Brain microvascular endothelial cell (primary cell): ENCODE data around the gene CCR7.

ENCODE experiments used
- DNase-seq: peaks from one replicate; pipeline ENCODE4 v3.0.0-alpha.2; 2020
- H3K27ac ChIP-seq: fragments of 250-450 bp; sonication (Bioruptor Pico); 2 replicates; pipeline ENCODE4 v1.5.1; 2020; ENCODE audit warnings: mild to moderate bottlenecking, moderate library complexity
- H3K27me3 ChIP-seq: fragments of 250-450 bp; sonication (Bioruptor Pico); replicated peaks from 2 replicates; pipeline ENCODE4 v1.5.1; 2020; ENCODE audit warnings: mild to moderate bottlenecking
- H3K36me3 ChIP-seq: fragments of 250-450 bp; sonication (Bioruptor Pico); replicated peaks from 2 replicates; pipeline ENCODE4 v1.5.1; 2020; ENCODE audit warnings: mild to moderate bottlenecking
- H3K4me3 ChIP-seq: 2 replicates; pipeline ENCODE4 v1.5.1; 2011; ENCODE audit warnings: low read depth, mild to moderate bottlenecking, control low read depth, low read length, moderate library complexity
- in situ Hi-C: cut with HindIII; loops from 2 replicates; pipeline ENCODE4 v1.10.0; 2017; ENCODE audit warnings: low sequenced_read_pairs, low pct_ligation_motif_present
- TF ChIP-seq, protein P1 (sequence below): IDR thresholded peaks from 2 replicates; pipeline ENCODE4 v1.5.1; 2011; ENCODE audit warnings: low read depth, mild to moderate bottlenecking, moderate library complexity, low read length, control low read depth, inconsistent platforms; ENCODE audit errors: missing control alignments

Gene CCR7

DNA sequence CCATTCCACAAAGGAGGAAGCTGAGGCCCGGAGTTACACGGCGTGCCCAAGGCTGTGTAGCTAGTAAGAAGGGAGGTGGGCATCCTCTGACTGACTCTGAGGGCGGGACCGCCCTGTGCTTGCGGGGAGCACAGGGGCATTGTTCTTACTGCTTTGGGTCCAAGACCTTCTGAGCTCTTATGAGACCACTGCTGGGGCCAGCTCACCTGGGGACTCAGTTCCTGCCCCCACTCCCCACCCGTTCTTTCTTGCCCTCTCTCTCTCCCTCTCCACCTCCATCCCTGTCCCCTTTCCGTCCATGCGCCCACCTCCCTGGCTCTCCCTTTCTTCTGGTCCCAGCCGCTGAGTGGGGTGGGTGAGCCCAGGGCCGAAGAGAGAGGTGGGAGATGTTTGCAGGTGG lies 19.6 kb downstream of the CCR7 start:
- in situ Hi-C loops = loop anchor here (25.0 kb wide), 2 partner anchors 133 to 233 kb away; partner anchors contain the start of genes RARA and TOP2A
- TF ChIP-seq, protein P1, sequence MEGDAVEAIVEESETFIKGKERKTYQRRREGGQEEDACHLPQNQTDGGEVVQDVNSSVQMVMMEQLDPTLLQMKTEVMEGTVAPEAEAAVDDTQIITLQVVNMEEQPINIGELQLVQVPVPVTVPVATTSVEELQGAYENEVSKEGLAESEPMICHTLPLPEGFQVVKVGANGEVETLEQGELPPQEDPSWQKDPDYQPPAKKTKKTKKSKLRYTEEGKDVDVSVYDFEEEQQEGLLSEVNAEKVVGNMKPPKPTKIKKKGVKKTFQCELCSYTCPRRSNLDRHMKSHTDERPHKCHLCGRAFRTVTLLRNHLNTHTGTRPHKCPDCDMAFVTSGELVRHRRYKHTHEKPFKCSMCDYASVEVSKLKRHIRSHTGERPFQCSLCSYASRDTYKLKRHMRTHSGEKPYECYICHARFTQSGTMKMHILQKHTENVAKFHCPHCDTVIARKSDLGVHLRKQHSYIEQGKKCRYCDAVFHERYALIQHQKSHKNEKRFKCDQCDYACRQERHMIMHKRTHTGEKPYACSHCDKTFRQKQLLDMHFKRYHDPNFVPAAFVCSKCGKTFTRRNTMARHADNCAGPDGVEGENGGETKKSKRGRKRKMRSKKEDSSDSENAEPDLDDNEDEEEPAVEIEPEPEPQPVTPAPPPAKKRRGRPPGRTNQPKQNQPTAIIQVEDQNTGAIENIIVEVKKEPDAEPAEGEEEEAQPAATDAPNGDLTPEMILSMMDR = no peak
- H3K27ac ChIP-seq = no peak overlapping the region
- no peaks in the 10 kb centered on the region for H3K27me3 ChIP-seq
- no peak overlapping the region for H3K4me3 ChIP-seq
- DNase-seq = no peak
- no peaks in the 10 kb centered on the region for H3K36me3 ChIP-seq

DNA sequence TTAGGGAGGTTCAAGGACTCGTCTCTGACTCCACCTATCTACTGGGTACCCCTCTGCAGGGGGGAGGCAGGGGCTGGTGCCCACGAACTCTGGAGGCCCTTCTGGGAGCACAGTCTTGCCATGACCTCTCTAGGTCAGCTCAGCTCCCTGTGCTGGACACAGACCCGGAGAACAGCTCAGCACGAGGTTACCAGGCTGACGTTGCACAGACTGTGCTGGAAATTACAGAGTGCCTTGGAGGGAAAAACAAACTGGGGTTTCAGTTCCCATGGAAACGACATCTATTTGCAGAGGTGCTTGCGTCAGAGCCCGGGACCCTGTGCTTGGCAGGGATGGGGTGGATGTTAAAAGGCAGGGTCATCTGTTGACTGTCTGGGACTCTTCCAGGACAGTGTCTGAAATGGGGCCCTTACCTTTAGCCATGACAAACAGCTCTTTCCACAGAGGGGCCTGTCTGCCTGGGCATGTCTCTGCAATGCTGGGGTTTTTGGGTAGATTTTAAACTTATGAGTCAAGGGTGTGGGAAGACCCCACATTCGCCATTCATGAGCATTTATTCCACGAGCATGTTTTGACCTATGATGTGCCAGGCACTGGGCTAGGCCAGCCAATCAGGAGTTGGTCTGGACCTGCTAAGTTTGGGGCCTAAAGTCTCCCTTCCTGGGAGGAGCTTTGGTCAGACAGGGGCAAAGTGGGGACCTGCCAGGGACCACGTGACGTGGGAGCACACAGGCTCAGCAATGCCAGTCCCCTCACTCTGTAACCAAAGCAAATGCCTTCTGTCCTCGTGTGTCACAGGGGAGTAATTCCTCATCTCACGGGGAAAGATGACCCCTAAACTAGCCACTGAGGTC lies 22.5 kb downstream of the CCR7 start:
- Histone ChIP-seq H3K36me3 (no peaks in the 10 kb centered on the region), H3K4me3 (no peak overlapping the region), H3K27ac (peak overlapping the region; percentile 94), H3K27me3 (no peaks in the 10 kb centered on the region)
- TF ChIP-seq, protein P1 = no peak
- DNase-seq = peak; percentile 98
- in situ Hi-C loops = loop anchor here (25.0 kb wide), 2 partner anchors 130 to 230 kb away; partner anchors contain the start of genes RARA and TOP2A

DNA sequence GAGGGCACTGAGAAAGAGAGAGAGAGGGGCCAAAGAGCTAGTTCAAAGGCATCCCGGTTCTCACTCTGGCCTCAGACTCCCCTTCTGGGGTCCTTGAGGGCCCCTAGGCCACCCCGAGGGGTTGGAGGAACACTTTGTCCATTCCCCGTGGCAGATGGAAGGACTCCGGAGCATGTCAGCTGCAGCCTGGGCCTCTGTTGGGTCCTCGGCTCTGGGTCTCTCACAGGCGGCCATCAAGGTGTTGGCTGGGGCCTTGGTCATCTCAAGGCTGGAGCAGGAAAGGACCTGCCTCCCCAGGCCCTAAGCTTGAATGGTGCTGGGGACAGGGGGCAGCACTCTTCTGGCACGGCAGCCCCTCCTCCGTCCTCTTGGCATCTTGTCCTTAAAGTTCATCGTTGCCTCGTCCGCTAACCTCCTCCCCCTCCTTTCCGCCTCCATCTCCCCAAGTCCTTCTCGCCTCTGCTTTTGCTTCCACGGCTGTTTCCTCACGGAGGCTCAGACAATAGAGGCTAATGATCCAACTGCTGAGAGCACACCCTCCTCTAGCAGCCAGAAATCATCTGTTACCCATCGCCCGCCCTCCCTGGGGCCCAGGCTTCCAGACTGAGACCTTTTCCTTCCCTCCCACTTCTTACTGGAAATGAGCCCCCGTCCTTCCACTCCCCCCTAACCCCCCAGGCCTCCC lies 23.3 kb downstream of the CCR7 start:
- in situ Hi-C loops = loop anchor here (25.0 kb wide), 2 partner anchors 130 to 230 kb away; partner anchors contain the start of genes RARA and TOP2A
- Histone ChIP-seq H3K27me3 (no peaks in the 10 kb centered on the region), H3K27ac (peak overlapping the region; percentile 94), H3K4me3 (no peak overlapping the region), H3K36me3 (no peaks in the 10 kb centered on the region)
- TF ChIP-seq, protein P1 = no peak
- DNase-seq = no peak

DNA sequence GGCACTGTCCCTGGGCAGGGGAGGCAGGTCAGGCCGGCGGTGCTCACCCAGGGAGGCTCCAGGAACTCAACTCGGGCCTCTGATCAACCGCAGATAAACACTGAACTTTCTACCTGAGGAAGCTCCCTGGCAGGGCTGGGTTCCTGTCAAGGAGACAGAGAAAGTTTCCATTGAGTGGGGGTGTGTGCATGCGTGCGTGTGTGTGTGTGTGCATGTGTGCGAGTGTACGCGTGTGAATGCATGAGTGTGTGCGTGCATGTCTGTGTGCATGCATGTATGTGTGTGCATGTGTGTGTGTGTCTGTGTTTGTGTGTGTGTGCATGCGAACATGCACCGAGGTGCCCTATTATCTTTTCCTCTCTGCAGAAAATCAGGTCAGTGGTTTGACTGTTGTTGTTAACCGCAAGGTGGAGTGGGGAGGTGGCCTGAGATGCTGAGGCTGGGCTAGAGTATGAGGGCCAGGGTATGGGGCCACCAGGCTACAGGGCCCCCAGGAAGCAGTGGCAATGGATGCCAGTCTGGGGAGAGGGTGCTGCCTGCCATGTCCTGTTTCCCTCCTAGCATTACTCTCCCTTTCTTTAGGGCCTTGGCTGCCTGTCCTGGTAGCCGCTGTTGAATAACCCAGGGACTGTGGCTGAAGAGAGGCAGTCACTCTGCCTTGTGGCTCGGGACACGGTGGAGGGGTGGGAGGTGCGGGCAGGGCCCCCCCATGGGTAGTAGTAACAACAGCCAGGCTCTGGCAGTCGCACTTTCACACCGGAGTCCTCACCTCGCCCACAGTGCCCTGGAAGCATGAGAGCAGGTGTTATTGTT lies 24.0 kb downstream of the CCR7 start:
- in situ Hi-C loops = loop anchor here (25.0 kb wide), 2 partner anchors 129 to 229 kb away; partner anchors contain the start of genes RARA and TOP2A
- H3K36me3 ChIP-seq = no peaks in the 10 kb centered on the region
- no peaks in the 10 kb centered on the region for H3K27me3 ChIP-seq
- peak overlapping the region; percentile 94 for H3K27ac ChIP-seq
- no peak for DNase-seq
- H3K4me3 ChIP-seq = no peak overlapping the region
- TF ChIP-seq, protein P1 = no peak

DNA sequence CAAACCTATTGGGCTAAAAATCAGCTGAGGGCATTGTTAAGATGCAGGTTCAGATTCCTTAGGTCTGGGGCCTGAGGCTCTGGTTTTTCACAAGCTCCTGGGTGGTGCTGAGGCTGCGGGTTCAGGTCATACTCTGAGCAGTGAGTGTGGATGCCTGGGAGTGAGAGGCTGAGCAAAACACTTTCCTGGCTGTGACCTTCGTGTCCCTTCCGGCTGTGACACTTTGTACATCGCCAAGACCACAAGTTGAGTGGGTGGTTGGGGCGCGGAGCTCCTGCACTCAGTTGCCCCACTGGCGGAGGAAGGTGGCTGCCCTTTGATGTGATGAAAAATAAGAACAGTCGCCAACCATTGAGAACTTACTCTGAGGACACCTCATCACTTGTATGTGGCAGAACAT lies 24.8 kb downstream of the CCR7 start:
- H3K4me3 ChIP-seq = no peak overlapping the region
- no peak for DNase-seq
- in situ Hi-C loops = loop anchor here (25.0 kb wide), 2 partner anchors 128 to 228 kb away; partner anchors contain the start of genes RARA and TOP2A
- TF ChIP-seq, protein P1 = no peak
- no peak overlapping the region for H3K27ac ChIP-seq
- no peaks in the 10 kb centered on the region for H3K36me3 ChIP-seq
- no peaks in the 10 kb centered on the region for H3K27me3 ChIP-seq
